Islet precursor cell (in vitro differentiated cells): ENCODE results near the gene PCSK6.

ENCODE experiments used
- DNase-seq: peaks from one replicate; pipeline ENCODE4 v3.0.0-alpha.2; 2018

PCSK6 gene

GRCh38 chr15:101351736-101352135, 137.8 kb downstream of the PCSK6 start:
- peak; percentile 1 for DNase-seq

- DNase-seq: peak; percentile 47
Measured at GRCh38 chr15:101349047-101349951, 140.2 kb downstream of the PCSK6 start.

GRCh38 chr15:101348643-101349042, 140.9 kb downstream of the PCSK6 start:
- DNase-seq: peak; percentile 22

- peak; percentile 37 for DNase-seq
Measured at GRCh38 chr15:101348015-101348414, 141.5 kb downstream of the PCSK6 start.

GRCh38 chr15:101347454-101347853, 142.1 kb downstream of the PCSK6 start:
- DNase-seq: no peak

- DNase-seq: no peak
Measured at GRCh38 chr15:101346928-101347327, 142.6 kb downstream of the PCSK6 start.

GRCh38 chr15:101342056-101342455, 147.5 kb downstream of the PCSK6 start:
- DNase-seq: no peak

GRCh38 chr15:101338502-101339057, 150.9 kb downstream of the PCSK6 start:
- no peak for DNase-seq

GRCh38 chr15:101337976-101338375, 151.5 kb downstream of the PCSK6 start:
- no peak for DNase-seq

- peak; percentile 46 for DNase-seq
Measured at GRCh38 chr15:101333907-101334789, 155.4 kb downstream of the PCSK6 start.

GRCh38 chr15:101332061-101332467, 157.4 kb downstream of the PCSK6 start:
- DNase-seq: no peak

- DNase-seq: peak; percentile 48
Measured at GRCh38 chr15:101329867-101330380, 159.6 kb downstream of the PCSK6 start.

GRCh38 chr15:101329309-101329863, 160.1 kb downstream of the PCSK6 start:
- DNase-seq: peak; percentile 40

GRCh38 chr15:101328001-101328400, 161.5 kb downstream of the PCSK6 start:
- peak; percentile 40 for DNase-seq

GRCh38 chr15:101327147-101327740, 162.3 kb downstream of the PCSK6 start:
- peak; percentile 37 for DNase-seq

- DNase-seq: peak; percentile 36
Measured at GRCh38 chr15:101326462-101327146, 162.9 kb downstream of the PCSK6 start.

- peak; percentile 40 for DNase-seq
Measured at GRCh38 chr15:101326026-101326315, 163.5 kb downstream of the PCSK6 start.

GRCh38 chr15:101325263-101326025, 164.1 kb downstream of the PCSK6 start:
- DNase-seq: peak; percentile 40

- DNase-seq: peak; percentile 35
Measured at GRCh38 chr15:101324524-101325177, 164.9 kb downstream of the PCSK6 start.

- DNase-seq: peak; percentile 33
Measured at GRCh38 chr15:101323793-101324523, 165.5 kb downstream of the PCSK6 start.
